Measurements from ENCODE around the gene ATXN7.

GRCh38 chr3:63951492-63952247 is 88.0 kb downstream of the ATXN7 start:
- TF ChIP-seq EZH2 (IDR thresholded peaks at IDR 0.05; ENCODE audit: low read length, unreplicated experiment) (no peak), CTCF (conservative IDR thresholded peaks at IDR 0.05; ENCODE audit: low read depth, low read length) (no peak), EZH2phosphoT487 (IDR thresholded peaks at IDR 0.05; ENCODE audit: borderline replicate concordance, low read length) (no peak)
